AG04450 (cell line): ENCODE data around the gene LGI4. TPM values are rescaled to one million over a fixed set of nuclear protein-coding genes. Genes with fewer than 3 reads are reported as not detected.

Experiments used
- CTCF ChIA-PET: fragments of 300-600, 350-600 bp; formaldehyde crosslinking; extraction: SDS; loops from one replicate; lab custom pipeline; 2022; ENCODE audit warnings: antibody characterized with exemption, inconsistent platforms; lab: Charles Lee
- POLR2A ChIA-PET: fragments of 350-600 bp; formaldehyde crosslinking; extraction: SDS; loops from one replicate; lab custom pipeline; 2021; ENCODE audit warnings: antibody characterized with exemption, inconsistent platforms; lab: Yijun Ruan, JAX
- DNase-seq: peaks from one replicate; pipeline ENCODE4 v3.0.0-alpha.2; 2011; ENCODE audit warnings: low read depth, low spot score
- H3K27ac ChIP-seq: one replicate; pipeline ENCODE4 v1.5.1; 2012; ENCODE audit warnings: low read depth, low read length, control low read depth
- H3K27me3 ChIP-seq: one replicate; pipeline ENCODE4 v1.6.0; 2012; ENCODE audit warnings: low read length; ENCODE audit not compliant: control insufficient read depth, insufficient read depth
- H3K4me3 ChIP-seq: 2 replicates; pipeline ENCODE4 v1.5.1; 2011; ENCODE audit warnings: mild to moderate bottlenecking, low read depth, low read length, control low read depth
- H3K9me3 ChIP-seq: 2 replicates; pipeline ENCODE4 v1.5.1; 2012; ENCODE audit warnings: low read length; ENCODE audit not compliant: control insufficient read depth, insufficient read depth
- polyA plus RNA-seq: library from polyadenylated mRNA; depleted of rRNA; stranded (reverse); fragments of >200 nt; gene quantifications from 2 replicates; pipeline ENCODE4 v1.2.3, GENCODE V29; 2011
- TF ChIP-seq, protein P1 (sequence below): IDR thresholded peaks from 2 replicates; pipeline ENCODE4 v1.5.1; 2011; ENCODE audit warnings: low read depth, low read length, control low read depth, inconsistent platforms

Gene LGI4
- polyA plus RNA-seq, 1 experiment: 0.07 TPM

DNA sequence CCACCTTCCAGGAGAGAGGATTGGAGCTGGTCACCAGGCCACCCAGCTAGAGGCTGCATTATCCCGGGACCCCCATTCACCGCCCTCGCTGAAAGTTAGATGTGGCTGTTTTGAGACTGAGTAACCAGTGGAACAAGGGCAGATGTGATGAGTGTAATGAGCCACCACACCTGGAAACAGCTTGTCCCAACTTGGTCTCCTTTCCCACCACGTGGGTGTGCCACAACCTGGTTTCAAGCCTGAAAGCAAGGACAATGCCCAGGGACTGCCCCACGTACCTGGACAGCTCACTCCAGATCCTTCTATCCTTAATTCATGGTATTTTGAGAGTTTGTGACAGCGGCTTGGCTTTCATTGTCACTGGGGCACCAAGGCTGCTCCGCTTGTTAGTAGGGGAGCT lies 7.0 kb downstream of the LGI4 start:
- Histone ChIP-seq H3K27ac (no peak overlapping the region), H3K27me3 (peaks cover 26% of the 10 kb centered on the region), H3K4me3 (no peak overlapping the region), H3K9me3 (no peaks in the 10 kb centered on the region; the same call in 1 of the 2 replicates)
- CTCF ChIA-PET: interaction anchor here (0.8 to 1.3 kb wide), 2 partner anchors 8 to 60 kb away, joined by 3 read pairs; no protein-coding TSS in a partner anchor
- POLR2A ChIA-PET: no interaction called here
- DNase-seq: no peak
- TF ChIP-seq, protein P1, sequence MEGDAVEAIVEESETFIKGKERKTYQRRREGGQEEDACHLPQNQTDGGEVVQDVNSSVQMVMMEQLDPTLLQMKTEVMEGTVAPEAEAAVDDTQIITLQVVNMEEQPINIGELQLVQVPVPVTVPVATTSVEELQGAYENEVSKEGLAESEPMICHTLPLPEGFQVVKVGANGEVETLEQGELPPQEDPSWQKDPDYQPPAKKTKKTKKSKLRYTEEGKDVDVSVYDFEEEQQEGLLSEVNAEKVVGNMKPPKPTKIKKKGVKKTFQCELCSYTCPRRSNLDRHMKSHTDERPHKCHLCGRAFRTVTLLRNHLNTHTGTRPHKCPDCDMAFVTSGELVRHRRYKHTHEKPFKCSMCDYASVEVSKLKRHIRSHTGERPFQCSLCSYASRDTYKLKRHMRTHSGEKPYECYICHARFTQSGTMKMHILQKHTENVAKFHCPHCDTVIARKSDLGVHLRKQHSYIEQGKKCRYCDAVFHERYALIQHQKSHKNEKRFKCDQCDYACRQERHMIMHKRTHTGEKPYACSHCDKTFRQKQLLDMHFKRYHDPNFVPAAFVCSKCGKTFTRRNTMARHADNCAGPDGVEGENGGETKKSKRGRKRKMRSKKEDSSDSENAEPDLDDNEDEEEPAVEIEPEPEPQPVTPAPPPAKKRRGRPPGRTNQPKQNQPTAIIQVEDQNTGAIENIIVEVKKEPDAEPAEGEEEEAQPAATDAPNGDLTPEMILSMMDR: no peak

- DNase-seq: no peak
- Histone ChIP-seq H3K9me3 (no peaks in the 10 kb centered on the region; the same call in 1 of the 2 replicates), H3K27ac (no peak overlapping the region), H3K27me3 (peaks cover 26% of the 10 kb centered on the region), H3K4me3 (no peak overlapping the region)
- ChIA-PET CTCF (interaction anchor here (1.3 to 6.3 kb wide), 2 partner anchors 9 to 12 kb away, joined by 4 to 44 read pairs; partner anchors contain the start of gene LGI4), POLR2A (no interaction called here)
- TF ChIP-seq, protein P1: no peak
These were observed 8.3 kb downstream of the LGI4 start for GRCh38 chr19:35126624-35126959.

DNA sequence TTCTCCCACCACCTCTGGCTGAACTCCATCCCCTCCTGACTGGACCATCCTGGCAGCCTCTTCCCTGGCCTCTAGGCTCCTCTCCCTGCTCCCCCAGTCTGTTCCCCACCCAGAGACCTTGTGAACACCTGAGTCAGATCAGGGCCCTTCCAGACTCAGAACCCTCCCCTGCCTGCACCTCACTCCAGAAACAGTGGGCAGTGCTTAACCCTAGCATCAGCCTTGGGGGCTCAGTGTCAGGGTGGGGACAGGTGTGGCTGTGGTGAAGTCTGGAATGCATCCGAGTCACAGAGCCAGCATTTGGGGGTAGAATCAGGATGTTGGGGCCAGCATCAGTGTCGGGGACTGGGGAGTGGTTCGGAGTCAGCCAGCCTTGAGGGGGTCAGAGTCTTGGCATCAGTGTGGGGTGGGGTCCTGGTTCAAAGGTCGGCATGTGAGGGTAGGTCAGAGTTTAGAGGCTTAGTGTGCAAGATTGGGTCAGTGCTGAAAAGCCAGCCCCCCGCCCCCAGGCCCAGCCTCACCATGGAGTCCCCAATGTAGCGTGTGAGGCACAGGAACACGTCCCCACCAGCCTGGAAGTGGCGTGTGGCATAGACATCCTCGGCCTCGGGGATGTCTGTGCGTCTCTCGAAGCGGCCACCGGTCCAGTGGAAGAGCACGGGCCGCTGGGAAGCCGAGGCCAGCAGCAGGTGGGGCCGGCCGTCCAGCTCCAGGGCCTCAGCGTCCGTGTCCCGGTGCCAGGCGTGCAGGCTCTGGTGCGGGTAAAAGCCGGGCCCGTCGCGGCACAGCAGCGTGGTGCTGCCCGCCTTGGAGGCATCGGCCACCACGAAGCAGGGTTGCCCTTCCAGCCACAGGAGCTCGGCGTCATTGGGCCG lies 8.9 kb downstream of the LGI4 start:
- Histone ChIP-seq H3K4me3 (no peak overlapping the region), H3K27me3 (peaks cover 23% of the 10 kb centered on the region), H3K9me3 (no peaks in the 10 kb centered on the region; the same call in 1 of the 2 replicates), H3K27ac (no peak overlapping the region)
- no peak for DNase-seq
- ChIA-PET POLR2A (no interaction called here), CTCF (interaction anchor here (1.2 to 6.3 kb wide), 4 partner anchors 10 to 59 kb away, joined by 3 to 44 read pairs (median 5); partner anchors contain the start of genes FXYD3 and LGI4)
- TF ChIP-seq, protein P1: no peak

DNA sequence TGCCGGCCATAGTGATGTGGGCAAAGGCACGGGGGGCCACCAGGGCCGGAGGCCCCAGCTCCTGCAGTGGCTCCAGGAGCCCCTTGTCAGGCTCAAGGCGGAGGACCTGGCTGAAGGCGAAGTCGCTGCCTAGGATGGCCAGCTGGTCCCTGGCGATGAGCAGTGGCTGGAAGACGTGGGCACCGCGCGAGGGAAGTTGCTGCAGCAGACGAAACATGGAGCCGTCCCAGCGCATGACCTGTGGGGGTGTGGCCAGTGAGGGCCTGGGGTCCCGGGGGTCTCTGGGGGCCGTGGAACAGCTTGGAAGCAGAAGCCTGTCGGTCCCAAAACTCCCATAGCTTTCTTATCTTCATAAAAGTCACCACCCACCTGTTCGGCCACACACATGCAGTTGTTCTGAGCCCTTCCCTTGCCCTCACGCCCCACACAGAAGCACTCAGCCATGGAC lies 9.6 kb downstream of the LGI4 start:
- H3K4me3 ChIP-seq: no peak overlapping the region
- peaks cover 16% of the 10 kb centered on the region for H3K27me3 ChIP-seq
- ChIA-PET CTCF (interaction anchor here (0.9 to 6.3 kb wide), 8 partner anchors 9 to 81 kb away, joined by 3 to 44 read pairs (median 4); partner anchors contain the start of genes FXYD3 and LGI4), POLR2A (no interaction called here)
- no peak overlapping the region for H3K27ac ChIP-seq
- no peak for DNase-seq
- H3K9me3 ChIP-seq: no peaks in the 10 kb centered on the region; the same call in 1 of the 2 replicates
- TF ChIP-seq, protein P1: no peak
